ENCODE results near the gene CSTPP1. TPM values are rescaled to one million over a fixed set of nuclear protein-coding genes. Genes with fewer than 3 reads are reported as not detected.

Gene CSTPP1
- total RNA-seq, 4 donors from 2014 or later, result 31.8 to 42.1 (median 39.1) TPM

- no peaks in the 10 kb centered on the region for H3K27me3 ChIP-seq
- no peaks in the 10 kb centered on the region for H3K4me1 ChIP-seq
- no peak overlapping the region for H3K4me3 ChIP-seq
- no peaks in the 10 kb centered on the region for H3K9me3 ChIP-seq
- TF ChIP-seq CTCF (IDR thresholded peaks at IDR 0.05) (no peak), POLR2A (IDR thresholded peaks at IDR 0.05) (no peak)
- peaks cover 0 to 8% (median 0%) of the 10 kb centered on the region in 3 donors for H3K36me3 ChIP-seq
- no peak for DNase-seq
- no peak overlapping the region for H3K27ac ChIP-seq
These were observed 115.6 kb downstream of the CSTPP1 start for GRCh38 chr11:47052165-47052564.

- no peak overlapping the region for H3K4me3 ChIP-seq
- no peaks in the 10 kb centered on the region for H3K9me3 ChIP-seq
- DNase-seq, result no peak
- H3K27me3 ChIP-seq, result no peaks in the 10 kb centered on the region
- peaks cover 0 to 12% (median 0%) of the 10 kb centered on the region in 3 donors for H3K36me3 ChIP-seq
- H3K4me1 ChIP-seq, result no peaks in the 10 kb centered on the region
- no peak for TF ChIP-seq CTCF (IDR thresholded peaks at IDR 0.05)
- no peak overlapping the region for H3K27ac ChIP-seq
These were observed 116.0 kb downstream of the CSTPP1 start for GRCh38 chr11:47052576-47052975.

- H3K27ac ChIP-seq, result no peak overlapping the region
- peaks cover 0 to 17% (median 0%) of the 10 kb centered on the region in 3 donors for H3K36me3 ChIP-seq
- H3K4me3 ChIP-seq, result no peak overlapping the region
- DNase-seq, result no peak
- H3K27me3 ChIP-seq, result no peaks in the 10 kb centered on the region
- TF ChIP-seq POLR2A (IDR thresholded peaks at IDR 0.05) (no peak), CTCF (IDR thresholded peaks at IDR 0.05) (no peak)
- H3K9me3 ChIP-seq, result no peaks in the 10 kb centered on the region
- no peaks in the 10 kb centered on the region for H3K4me1 ChIP-seq
These were observed 119.0 kb downstream of the CSTPP1 start for GRCh38 chr11:47055534-47055933.

GRCh38 chr11:47056261-47056915 lies 119.8 kb downstream of the CSTPP1 start:
- TF ChIP-seq CTCF (IDR thresholded peaks at IDR 0.05) (no peak), POLR2A (IDR thresholded peaks at IDR 0.05) (no peak)
- Histone ChIP-seq H3K36me3 (peaks cover 0 to 17% (median 0%) of the 10 kb centered on the region in 3 donors), H3K4me1 (no peaks in the 10 kb centered on the region), H3K27me3 (no peaks in the 10 kb centered on the region), H3K4me3 (no peak overlapping the region), H3K9me3 (no peaks in the 10 kb centered on the region), H3K27ac (no peak overlapping the region)
- DNase-seq, result no peak

GRCh38 chr11:47057365-47057764 lies 120.8 kb downstream of the CSTPP1 start:
- H3K9me3 ChIP-seq, result no peaks in the 10 kb centered on the region
- no peak for DNase-seq
- TF ChIP-seq CTCF (IDR thresholded peaks at IDR 0.05), result no peak
- TF ChIP-seq POLR2A (IDR thresholded peaks at IDR 0.05), result no peak
- no peak overlapping the region for H3K27ac ChIP-seq
- no peaks in the 10 kb centered on the region for H3K4me1 ChIP-seq
- no peak overlapping the region for H3K4me3 ChIP-seq
- peaks cover 0 to 17% (median 0%) of the 10 kb centered on the region in 3 donors for H3K36me3 ChIP-seq
- no peaks in the 10 kb centered on the region for H3K27me3 ChIP-seq

All from Peyer's patch (tissue), 4 donors.